ENCODE data around the gene CSNK1G2.

DNA sequence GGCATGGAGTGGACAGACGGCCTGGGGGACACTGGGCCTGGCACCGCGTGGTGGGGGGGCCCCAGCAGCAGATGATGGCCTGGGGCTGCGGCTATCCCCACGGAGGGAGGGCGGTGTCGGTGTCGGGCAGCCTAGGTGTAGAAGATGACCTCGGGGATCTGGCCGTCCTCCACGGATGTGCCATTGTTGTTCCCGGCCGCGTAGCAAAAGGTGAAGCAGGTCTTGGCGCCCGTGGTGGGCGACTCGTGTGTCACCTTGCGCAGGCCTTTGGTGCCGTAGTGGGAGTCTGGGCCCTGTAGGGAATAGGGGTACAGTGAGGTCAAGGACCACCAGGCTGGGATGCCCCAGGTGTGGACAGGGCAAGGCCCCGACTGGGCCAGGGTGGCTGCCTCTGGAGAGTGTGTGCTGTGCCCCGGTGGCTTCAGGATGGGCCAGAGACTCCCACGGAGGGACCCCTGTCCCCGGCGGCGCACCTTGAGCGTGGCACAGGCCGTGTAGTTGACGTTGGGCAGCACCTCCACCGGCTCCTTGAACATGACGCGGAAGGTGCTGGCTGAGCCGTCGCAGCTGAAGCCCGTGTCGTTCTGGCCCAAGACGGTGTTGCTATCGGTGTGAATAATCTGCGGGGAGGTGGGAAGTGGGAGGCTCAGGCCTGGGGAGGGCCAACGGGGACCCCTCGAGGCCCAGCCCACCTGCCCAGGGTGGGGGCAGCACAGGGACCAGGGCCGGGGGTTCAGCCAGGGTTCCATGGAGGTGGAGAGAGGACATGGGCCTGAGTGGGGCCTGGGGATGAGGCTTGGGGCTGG is 45.6 kb downstream of the CSNK1G2 start:
- TF ChIP-seq POLR2AphosphoS5 (IDR thresholded peaks at IDR 0.05) (no peak), EP300 (IDR thresholded peaks at IDR 0.05) (no peak), POLR2A (IDR thresholded peaks at IDR 0.05; ENCODE audit: low read depth) (no peak)

All from esophagus muscularis mucosa (tissue), 3 donors.